ENCODE data around the gene AK9.
"Not testable (repeated sequence)": the region's sequence is repeated elsewhere in the genome, so short reads cannot be mapped to it uniquely, and the experiment has no call there.

The AK9 gene

GRCh38 chr6:109477725-109478124 lies 213.3 kb downstream of the AK9 start:
- no peak for DNase-seq

- no peak for DNase-seq
These were observed 213.8 kb downstream of the AK9 start for GRCh38 chr6:109477184-109477583.

DNA sequence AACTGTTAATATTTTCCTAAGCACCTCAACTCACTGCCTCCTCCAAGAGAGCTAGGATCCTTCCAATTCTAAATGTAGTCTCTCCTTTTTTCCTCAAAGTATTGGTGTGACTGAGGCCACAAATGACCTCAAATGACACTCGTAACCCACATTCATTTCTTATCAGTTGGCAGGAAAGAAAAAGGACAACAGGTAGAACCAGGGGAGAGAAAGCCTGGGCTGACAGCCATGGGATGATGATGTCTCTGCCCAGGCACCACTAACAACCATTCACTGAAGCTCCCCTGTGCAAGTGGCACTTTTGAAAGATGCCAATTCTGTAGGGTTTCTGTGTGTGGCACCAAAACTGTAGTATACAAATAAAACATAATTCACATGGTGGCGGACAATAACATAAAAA lies 215.4 kb downstream of the AK9 start:
- DNase-seq: no peak

GRCh38 chr6:109474995-109475394 lies 216.0 kb downstream of the AK9 start:
- DNase-seq: no peak

GRCh38 chr6:109473120-109473519 lies 217.9 kb downstream of the AK9 start:
- DNase-seq: no peak

- DNase-seq: no peak
These were observed 218.6 kb downstream of the AK9 start for GRCh38 chr6:109472132-109472995.

DNA sequence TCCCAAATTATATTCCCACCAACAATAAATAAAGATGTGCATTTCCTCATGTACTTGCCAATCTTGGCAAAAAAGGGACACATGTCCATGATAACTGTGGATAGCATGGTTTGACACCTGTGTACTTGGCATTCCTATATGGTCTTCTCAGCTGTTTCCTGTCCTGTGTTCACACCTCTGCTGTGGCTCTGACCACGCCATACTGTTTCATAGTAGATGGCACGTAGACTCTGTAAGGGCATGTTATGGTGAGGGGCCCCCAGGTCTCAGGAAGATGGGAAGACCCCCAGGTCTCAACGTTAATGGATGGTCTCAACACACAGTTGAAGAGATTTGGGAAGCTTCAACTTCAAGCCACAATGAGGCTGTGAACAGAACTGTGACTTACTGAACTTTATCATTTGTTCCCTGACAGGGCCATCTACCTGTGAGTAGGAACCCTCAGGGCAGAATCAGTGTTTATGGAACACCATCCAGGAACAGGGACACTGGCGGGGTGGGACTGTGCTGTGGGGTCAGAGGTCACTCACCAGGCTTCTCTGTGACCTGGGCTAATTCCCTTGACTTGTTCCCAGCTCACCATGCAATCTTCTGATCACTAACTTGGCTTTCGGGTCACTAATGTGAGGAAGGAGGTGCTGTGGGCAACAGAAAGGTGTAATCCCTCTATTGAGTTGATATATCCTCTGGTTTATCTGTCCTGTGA lies 219.7 kb downstream of the AK9 start:
- no peak for DNase-seq

- DNase-seq: no peak
These were observed 221.3 kb downstream of the AK9 start for GRCh38 chr6:109469591-109470189.

- no peak for DNase-seq
These were observed 223.3 kb downstream of the AK9 start for GRCh38 chr6:109467696-109468095.

GRCh38 chr6:109466212-109466923 lies 224.6 kb downstream of the AK9 start:
- DNase-seq: no peak

DNA sequence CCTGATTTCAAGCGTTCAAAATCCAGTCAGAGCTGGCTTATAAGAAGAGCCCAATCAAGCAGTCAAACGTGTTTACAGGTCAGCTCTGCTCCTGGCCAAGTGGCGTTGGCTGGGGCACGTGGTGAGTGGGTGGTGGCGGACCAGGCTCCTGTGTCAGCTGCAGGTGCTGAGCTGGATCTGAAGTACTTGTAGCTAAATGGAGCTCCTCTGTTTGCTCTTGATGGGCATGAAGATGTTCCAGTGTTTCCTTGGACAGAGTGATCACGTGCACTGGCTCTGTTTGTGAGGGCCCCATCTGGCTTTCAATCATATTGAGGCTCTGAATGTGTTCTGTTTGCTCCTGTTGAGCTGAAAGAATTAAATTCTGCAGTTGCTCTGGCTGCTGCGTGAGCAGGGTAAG lies 225.2 kb downstream of the AK9 start:
- DNase-seq: no peak

DNA sequence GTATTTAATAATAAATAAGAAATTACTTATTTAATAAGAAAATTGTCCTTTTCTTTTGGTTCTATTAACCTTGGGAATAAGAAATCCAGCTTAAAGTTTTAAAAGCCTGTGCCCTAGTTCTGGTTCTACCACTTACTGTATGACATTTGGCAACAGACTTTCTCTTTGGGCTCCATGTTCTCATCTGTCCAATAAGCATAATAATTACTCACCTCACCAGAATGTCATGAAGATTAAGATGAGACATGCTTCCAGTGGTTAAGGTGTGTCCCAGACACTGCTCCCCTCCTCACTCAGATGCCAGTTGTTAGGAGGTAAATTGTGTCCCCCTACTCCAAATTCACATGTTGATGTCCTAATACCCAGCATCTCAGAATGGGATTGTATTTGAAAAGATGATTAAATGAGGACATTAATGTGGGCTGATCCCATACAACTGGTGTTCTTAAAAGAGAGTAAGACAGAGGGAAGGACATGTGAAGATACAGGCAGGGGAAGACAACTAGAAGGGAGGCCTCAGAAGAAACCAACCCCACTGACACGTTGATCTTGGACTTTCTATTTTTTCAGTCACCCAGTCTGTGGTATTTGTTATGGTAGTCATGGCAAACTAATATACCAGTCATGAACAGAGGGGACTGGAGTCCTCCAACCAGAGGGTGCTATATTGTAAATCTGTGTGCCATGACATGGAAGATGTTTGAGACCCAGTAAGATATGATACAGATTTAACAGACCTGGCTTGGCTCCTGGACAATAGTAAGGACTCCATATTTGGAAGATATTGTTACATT lies 229.1 kb downstream of the AK9 start:
- no peak for DNase-seq

DNA sequence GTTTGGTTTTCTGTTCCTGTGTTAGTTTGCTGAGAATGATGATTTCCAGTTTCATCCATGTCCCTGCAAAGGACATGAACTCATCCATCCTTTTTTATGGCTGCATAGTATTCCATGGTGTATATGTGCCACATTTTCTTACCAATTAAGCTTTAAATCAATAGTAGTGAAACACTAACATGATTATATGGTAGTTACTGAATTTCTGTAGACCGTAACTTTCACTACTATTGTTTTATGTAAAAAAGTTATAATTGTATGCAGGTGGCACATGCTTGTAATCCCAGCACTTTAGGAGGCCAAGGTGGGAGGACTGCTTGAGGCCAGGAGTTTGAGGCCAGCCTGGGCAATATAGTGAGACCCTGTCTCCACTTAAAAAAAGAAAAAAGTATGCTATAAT lies 229.8 kb downstream of the AK9 start:
- not testable (repeated sequence) for DNase-seq

DNA sequence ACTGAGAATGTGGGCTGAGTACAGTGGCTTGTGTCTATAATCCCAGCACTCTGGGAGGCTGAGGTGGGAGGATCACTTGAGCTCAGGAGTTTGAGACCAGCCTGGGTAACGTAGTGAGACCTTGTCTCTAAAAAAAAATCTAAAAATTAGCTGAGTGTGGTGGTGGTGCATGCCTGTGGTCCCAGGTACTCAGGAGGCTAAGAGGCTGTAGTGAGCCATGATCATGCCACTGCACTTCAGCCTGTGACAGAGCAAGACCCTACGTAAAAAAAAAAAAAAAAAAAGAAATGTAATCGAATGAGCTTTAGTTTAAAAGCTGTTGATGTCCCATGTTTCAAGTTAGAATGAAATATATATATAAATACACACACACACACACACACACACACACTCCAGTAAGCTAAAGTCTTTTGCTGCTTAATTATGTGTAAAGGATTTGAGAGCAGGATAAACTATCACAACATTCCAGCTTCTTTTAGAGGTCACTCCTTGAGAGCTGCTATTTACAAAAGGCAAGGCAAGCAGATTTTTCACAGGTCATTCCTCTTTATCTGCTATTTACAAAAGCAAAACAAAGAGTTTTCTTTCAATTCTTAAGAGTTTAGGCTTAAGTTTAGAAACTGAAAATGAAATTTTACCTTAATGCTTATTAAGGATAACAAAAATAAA lies 230.7 kb downstream of the AK9 start:
- DNase-seq: no peak

- no peak for DNase-seq
These were observed 232.0 kb downstream of the AK9 start for GRCh38 chr6:109458774-109459531.

DNA sequence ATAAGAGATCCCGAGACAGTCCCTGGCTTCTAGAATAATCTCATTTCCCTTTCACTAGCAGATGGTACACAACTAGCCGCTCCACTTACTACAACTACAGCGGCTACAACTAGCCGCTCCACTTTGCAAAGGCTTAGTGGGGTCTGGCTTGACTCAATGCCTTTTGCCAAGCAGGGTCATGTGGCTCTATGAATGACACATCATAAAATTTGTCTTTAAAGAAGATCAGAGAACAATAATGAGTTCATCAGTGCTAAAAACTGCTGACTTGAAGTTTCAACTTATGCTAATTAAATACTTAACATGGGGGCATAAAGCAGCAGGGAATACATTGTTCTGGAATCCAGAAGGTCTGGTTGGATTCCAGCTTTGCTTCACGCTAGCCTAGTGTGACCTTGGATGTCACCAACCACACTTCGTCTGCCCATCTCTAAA lies 233.4 kb downstream of the AK9 start:
- DNase-seq: no peak

GRCh38 chr6:109456710-109457561 lies 234.1 kb downstream of the AK9 start:
- no peak for DNase-seq

DNA sequence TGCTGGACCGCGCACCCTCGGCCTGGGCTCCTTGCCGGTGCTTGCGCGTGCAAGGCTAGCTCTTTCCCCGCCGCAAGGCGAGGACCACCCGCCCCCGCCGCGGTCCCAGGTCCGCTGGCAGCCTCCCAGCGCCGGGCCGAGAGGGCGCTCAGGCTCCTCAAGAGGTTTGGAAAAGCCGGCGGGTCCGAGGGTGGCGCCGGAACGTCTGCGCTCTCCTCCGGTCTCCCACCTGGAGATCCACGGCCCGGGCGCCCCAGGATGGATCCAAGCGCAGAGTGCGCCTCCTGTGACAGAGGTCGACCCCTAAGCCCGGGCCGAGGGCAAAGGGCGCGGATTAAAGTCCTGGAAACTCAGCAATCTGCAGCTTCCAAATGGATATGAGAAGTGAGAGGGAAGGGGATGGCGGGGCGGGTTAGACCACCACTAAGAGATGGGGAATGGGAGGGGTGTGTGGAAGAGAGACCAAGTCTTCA lies 234.9 kb downstream of the AK9 start:
- no peak for DNase-seq

GRCh38 chr6:109455437-109456110 lies 235.4 kb downstream of the AK9 start, which contains the start of gene MICAL1:
MICAL1 (minus strand) TSS chr6:109455772; CDS start chr6:109454196, 1,576 bp downstream.
- DNase-seq: peak; percentile 66

All from activated CD4-positive, CD25-positive, alpha-beta regulatory T cell treated with anti-CD3 and anti-CD28 coated beads, Interleukin-2, amount 50 U/mL, for 72 hours (primary cell).